HEK293 (cell line): Measurements from ENCODE around the gene GZF1.

ENCODE experiments used
- GLIS2 ChIP-seq: fragments of 450-650 bp; formaldehyde crosslinking; IDR thresholded peaks from 2 replicates; pipeline ENCODE4 v1.5.1; 2016; ENCODE audit warnings: missing biosample characterization, missing genetic modification characterization
- KLF7 ChIP-seq: fragments of 450-650 bp; formaldehyde crosslinking; IDR thresholded peaks from 2 replicates; pipeline ENCODE4 v1.5.1; 2016; ENCODE audit warnings: missing biosample characterization, missing genetic modification characterization, borderline replicate concordance
- KLF8 ChIP-seq: fragments of 450-650 bp; formaldehyde crosslinking; IDR thresholded peaks from 2 replicates; pipeline ENCODE4 v1.5.1; 2016; ENCODE audit warnings: missing biosample characterization, missing genetic modification characterization
- PRDM1 ChIP-seq: fragments of 450-650 bp; formaldehyde crosslinking; IDR thresholded peaks from 2 replicates; pipeline ENCODE4; 2016; ENCODE audit warnings: missing biosample characterization, missing genetic modification characterization
- SP3 ChIP-seq: fragments of 450-650 bp; formaldehyde crosslinking; IDR thresholded peaks from 2 replicates; pipeline ENCODE4 v1.5.1; 2016; ENCODE audit warnings: missing biosample characterization, missing genetic modification characterization
- ZBTB1 ChIP-seq: fragments of 450-650 bp; formaldehyde crosslinking; IDR thresholded peaks from 2 replicates; pipeline ENCODE4 v1.5.1; 2016; ENCODE audit warnings: missing biosample characterization, missing genetic modification characterization
- ZBTB17 ChIP-seq: fragments of 450-650 bp; formaldehyde crosslinking; IDR thresholded peaks from 2 replicates; pipeline ENCODE4 v1.5.1; 2016; ENCODE audit warnings: missing biosample characterization, missing genetic modification characterization
- ZNF112 ChIP-seq: fragments of 450-650 bp; formaldehyde crosslinking; IDR thresholded peaks from 2 replicates; pipeline ENCODE4 v1.5.0; 2017; ENCODE audit warnings: missing biosample characterization, missing genetic modification characterization
- ZNF146 ChIP-seq: fragments of 450-650 bp; formaldehyde crosslinking; IDR thresholded peaks from 2 replicates; pipeline ENCODE4 v1.5.1; 2016; ENCODE audit warnings: missing biosample characterization, missing genetic modification characterization
- ZNF157 ChIP-seq: fragments of 450-650 bp; formaldehyde crosslinking; IDR thresholded peaks from 2 replicates; pipeline ENCODE4 v1.5.1; 2016; ENCODE audit warnings: missing biosample characterization, missing genetic modification characterization
- ZNF341 ChIP-seq: fragments of 450-650 bp; formaldehyde crosslinking; IDR thresholded peaks from 2 replicates; pipeline ENCODE4; 2016; ENCODE audit warnings: low read depth, missing biosample characterization, missing genetic modification characterization
- ZNF366 ChIP-seq: fragments of 450-650 bp; formaldehyde crosslinking; conservative IDR thresholded peaks from 2 replicates; pipeline ENCODE4 v1.5.1; 2016; ENCODE audit warnings: missing biosample characterization, missing genetic modification characterization
- ZNF426 ChIP-seq: fragments of 450-650 bp; formaldehyde crosslinking; IDR thresholded peaks from 2 replicates; pipeline ENCODE4 v1.5.1; 2017; ENCODE audit warnings: missing biosample characterization, missing genetic modification characterization, mild to moderate bottlenecking, inconsistent platforms, moderate library complexity
- ZNF514 ChIP-seq: fragments of 450-650 bp; formaldehyde crosslinking; IDR thresholded peaks from 2 replicates; pipeline ENCODE4 v1.5.1; 2016; ENCODE audit warnings: missing biosample characterization, missing genetic modification characterization
- ZNF529 ChIP-seq: fragments of 450-650 bp; formaldehyde crosslinking; IDR thresholded peaks from 2 replicates; pipeline ENCODE4 v1.5.1; 2017; ENCODE audit warnings: missing genetic modification characterization, missing biosample characterization; ENCODE audit not compliant: insufficient replicate concordance
- ZNF626 ChIP-seq: fragments of 450-650 bp; sonication (Bioruptor Pico); formaldehyde crosslinking; IDR thresholded peaks from 2 replicates; pipeline ENCODE4 v1.5.1; 2018; ENCODE audit warnings: missing biosample characterization, missing genetic modification characterization, inconsistent platforms
- ZNF629 ChIP-seq: fragments of 450-650 bp; formaldehyde crosslinking; IDR thresholded peaks from 2 replicates; pipeline ENCODE4 v1.5.1; 2017; ENCODE audit warnings: missing biosample characterization, missing genetic modification characterization
- ZNF654 ChIP-seq: fragments of 450-650 bp; formaldehyde crosslinking; IDR thresholded peaks from 2 replicates; pipeline ENCODE4 v1.5.1; 2016; ENCODE audit warnings: low read depth, missing biosample characterization, missing genetic modification characterization
- ZNF664 ChIP-seq: fragments of 450-650 bp; formaldehyde crosslinking; IDR thresholded peaks from 2 replicates; pipeline ENCODE4 v1.5.1; 2016; ENCODE audit warnings: missing biosample characterization, missing genetic modification characterization
- ZNF777 ChIP-seq: fragments of 450-650 bp; formaldehyde crosslinking; IDR thresholded peaks from 2 replicates; pipeline ENCODE4 v1.5.1; 2017; ENCODE audit warnings: missing biosample characterization, missing genetic modification characterization, borderline replicate concordance
- ZXDB ChIP-seq: fragments of 450-650 bp; formaldehyde crosslinking; IDR thresholded peaks from 2 replicates; pipeline ENCODE4 v1.5.1; 2016; ENCODE audit warnings: missing biosample characterization, missing genetic modification characterization
- TF ChIP-seq, protein P1 (sequence below): fragments of 450-650 bp; formaldehyde crosslinking; IDR thresholded peaks from 2 replicates; pipeline ENCODE4 v1.5.1; 2016; ENCODE audit warnings: missing biosample characterization, missing genetic modification characterization
- TF ChIP-seq, protein P2 (sequence below): fragments of 450-650 bp; formaldehyde crosslinking; IDR thresholded peaks from 2 replicates; pipeline ENCODE4 v1.5.1; 2017; ENCODE audit warnings: missing biosample characterization, missing genetic modification characterization
- TF ChIP-seq, protein P3 (sequence below): fragments of 450-650 bp; formaldehyde crosslinking; IDR thresholded peaks from 2 replicates; pipeline ENCODE4 v1.5.1; 2016; ENCODE audit warnings: missing biosample characterization, missing genetic modification characterization, low read depth
- TF ChIP-seq, protein P4 (sequence below): sonication (generic); formaldehyde crosslinking; IDR thresholded peaks from 2 replicates; pipeline ENCODE4 v1.8.1; 2022; ENCODE audit warnings: mild to moderate bottlenecking, moderate library complexity, missing genetic modification reagents
- TF ChIP-seq, protein P5 (sequence below): fragments of 450-650 bp; formaldehyde crosslinking; IDR thresholded peaks from 2 replicates; pipeline ENCODE4 v1.5.1; 2017; ENCODE audit warnings: missing biosample characterization, missing genetic modification characterization
- TF ChIP-seq, protein P6 (sequence below): fragments of 450-650 bp; formaldehyde crosslinking; IDR thresholded peaks from 2 replicates; pipeline ENCODE4 v1.5.1; 2017; ENCODE audit warnings: missing biosample characterization, missing genetic modification characterization

GZF1 gene

DNA sequence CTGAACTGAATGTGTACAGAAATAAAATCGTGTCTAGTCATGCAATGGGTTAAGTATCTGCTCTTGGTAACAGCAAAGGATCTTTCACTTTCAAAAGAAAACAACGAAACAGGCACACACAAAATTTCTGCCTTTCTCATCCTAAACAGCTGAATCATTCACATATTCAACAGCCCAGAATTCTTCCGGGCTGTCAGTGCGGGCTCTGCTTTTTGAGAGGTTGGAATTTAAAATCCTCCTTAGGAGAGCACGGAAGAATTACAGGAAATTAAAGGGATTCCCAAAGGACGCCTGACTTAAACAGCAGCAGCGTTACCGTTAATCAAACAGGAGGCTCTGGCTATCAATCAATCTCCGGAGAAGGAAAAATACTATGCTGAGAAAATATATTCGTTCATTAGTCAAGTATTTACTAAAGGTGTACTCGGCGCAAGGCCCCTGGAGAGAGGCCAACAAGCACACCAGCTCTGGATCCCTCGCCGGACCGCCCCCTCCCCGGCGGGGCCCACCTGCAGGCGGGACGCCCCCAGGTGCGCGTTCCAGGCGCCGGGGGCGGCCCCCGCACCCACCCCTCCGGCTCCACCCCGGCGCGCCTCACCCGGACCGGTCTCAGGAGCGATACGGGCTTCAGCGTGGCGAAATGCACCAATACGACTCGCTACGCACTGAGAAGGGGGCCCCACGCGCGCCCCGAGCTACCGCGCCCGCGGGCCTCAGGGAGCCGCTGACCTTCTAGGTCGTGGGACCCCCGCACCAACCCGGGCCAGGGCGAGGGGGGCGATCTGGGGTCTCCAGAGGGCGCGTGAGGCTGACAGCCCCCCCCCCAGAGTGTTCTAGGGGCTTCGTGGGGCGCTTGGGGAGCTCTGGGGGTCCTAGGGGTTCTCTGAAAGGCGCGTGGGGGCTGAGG is 58.3 kb downstream of the GZF1 start (continued):
- TF ChIP-seq ZNF366 (tag by site-specific recombination) (peak; percentile 56; the same call in 1 of the 2 replicates), ZNF341 (tag by site-specific recombination) (peak; percentile 56), ZBTB1 (tag by site-specific recombination) (no peak), ZNF426 (tag by site-specific recombination) (no peak), PRDM1 (tag by site-specific recombination) (peak; percentile 79), ZNF664 (tag by site-specific recombination) (peak; percentile 93; the same call in 1 of the 2 replicates), KLF7 (tag by site-specific recombination) (no peak), ZNF529 (tag by site-specific recombination) (no peak), ZNF146 (tag by site-specific recombination) (peak; percentile 73), ZNF626 (tag by site-specific recombination) (no peak), GLIS2 (tag by site-specific recombination) (peak; percentile 51; the same call in 1 of the 2 replicates), ZBTB17 (tag by site-specific recombination) (no peak), ZNF157 (tag by site-specific recombination) (no peak), ZNF514 (tag by site-specific recombination) (no peak), ZNF777 (tag by site-specific recombination) (no peak), SP3 (tag by site-specific recombination) (peak; percentile 37; the same call in 1 of the 2 replicates), ZNF629 (no peak), ZNF654 (tag by site-specific recombination) (no peak), KLF8 (tag by site-specific recombination) (peak; percentile 34; the same call in 1 of the 2 replicates), ZXDB (tag by site-specific recombination) (no peak), ZNF112 (no peak)
- TF ChIP-seq, protein P1, sequence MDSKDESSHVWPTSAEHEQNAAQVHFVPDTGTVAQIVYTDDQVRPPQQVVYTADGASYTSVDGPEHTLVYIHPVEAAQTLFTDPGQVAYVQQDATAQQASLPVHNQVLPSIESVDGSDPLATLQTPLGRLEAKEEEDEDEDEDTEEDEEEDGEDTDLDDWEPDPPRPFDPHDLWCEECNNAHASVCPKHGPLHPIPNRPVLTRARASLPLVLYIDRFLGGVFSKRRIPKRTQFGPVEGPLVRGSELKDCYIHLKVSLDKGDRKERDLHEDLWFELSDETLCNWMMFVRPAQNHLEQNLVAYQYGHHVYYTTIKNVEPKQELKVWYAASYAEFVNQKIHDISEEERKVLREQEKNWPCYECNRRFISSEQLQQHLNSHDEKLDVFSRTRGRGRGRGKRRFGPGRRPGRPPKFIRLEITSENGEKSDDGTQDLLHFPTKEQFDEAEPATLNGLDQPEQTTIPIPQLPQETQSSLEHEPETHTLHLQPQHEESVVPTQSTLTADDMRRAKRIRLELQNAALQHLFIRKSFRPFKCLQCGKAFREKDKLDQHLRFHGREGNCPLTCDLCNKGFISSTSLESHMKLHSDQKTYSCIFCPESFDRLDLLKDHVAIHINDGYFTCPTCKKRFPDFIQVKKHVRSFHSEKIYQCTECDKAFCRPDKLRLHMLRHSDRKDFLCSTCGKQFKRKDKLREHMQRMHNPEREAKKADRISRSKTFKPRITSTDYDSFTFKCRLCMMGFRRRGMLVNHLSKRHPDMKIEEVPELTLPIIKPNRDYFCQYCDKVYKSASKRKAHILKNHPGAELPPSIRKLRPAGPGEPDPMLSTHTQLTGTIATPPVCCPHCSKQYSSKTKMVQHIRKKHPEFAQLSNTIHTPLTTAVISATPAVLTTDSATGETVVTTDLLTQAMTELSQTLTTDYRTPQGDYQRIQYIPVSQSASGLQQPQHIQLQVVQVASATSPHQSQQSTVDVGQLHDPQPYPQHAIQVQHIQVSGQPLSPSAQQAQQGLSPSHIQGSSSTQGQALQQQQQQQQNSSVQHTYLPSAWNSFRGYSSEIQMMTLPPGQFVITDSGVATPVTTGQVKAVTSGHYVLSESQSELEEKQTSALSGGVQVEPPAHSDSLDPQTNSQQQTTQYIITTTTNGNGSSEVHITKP (tag by site-specific recombination) = no peak
- TF ChIP-seq, protein P2, sequence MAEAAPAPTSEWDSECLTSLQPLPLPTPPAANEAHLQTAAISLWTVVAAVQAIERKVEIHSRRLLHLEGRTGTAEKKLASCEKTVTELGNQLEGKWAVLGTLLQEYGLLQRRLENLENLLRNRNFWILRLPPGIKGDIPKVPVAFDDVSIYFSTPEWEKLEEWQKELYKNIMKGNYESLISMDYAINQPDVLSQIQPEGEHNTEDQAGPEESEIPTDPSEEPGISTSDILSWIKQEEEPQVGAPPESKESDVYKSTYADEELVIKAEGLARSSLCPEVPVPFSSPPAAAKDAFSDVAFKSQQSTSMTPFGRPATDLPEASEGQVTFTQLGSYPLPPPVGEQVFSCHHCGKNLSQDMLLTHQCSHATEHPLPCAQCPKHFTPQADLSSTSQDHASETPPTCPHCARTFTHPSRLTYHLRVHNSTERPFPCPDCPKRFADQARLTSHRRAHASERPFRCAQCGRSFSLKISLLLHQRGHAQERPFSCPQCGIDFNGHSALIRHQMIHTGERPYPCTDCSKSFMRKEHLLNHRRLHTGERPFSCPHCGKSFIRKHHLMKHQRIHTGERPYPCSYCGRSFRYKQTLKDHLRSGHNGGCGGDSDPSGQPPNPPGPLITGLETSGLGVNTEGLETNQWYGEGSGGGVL (tag by site-specific recombination) = peak; percentile 36; the same call in 1 of the 2 replicates
- TF ChIP-seq, protein P3, sequence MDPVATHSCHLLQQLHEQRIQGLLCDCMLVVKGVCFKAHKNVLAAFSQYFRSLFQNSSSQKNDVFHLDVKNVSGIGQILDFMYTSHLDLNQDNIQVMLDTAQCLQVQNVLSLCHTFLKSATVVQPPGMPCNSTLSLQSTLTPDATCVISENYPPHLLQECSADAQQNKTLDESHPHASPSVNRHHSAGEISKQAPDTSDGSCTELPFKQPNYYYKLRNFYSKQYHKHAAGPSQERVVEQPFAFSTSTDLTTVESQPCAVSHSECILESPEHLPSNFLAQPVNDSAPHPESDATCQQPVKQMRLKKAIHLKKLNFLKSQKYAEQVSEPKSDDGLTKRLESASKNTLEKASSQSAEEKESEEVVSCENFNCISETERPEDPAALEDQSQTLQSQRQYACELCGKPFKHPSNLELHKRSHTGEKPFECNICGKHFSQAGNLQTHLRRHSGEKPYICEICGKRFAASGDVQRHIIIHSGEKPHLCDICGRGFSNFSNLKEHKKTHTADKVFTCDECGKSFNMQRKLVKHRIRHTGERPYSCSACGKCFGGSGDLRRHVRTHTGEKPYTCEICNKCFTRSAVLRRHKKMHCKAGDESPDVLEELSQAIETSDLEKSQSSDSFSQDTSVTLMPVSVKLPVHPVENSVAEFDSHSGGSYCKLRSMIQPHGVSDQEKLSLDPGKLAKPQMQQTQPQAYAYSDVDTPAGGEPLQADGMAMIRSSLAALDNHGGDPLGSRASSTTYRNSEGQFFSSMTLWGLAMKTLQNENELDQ (tag by site-specific recombination) = no peak
- TF ChIP-seq, protein P4, sequence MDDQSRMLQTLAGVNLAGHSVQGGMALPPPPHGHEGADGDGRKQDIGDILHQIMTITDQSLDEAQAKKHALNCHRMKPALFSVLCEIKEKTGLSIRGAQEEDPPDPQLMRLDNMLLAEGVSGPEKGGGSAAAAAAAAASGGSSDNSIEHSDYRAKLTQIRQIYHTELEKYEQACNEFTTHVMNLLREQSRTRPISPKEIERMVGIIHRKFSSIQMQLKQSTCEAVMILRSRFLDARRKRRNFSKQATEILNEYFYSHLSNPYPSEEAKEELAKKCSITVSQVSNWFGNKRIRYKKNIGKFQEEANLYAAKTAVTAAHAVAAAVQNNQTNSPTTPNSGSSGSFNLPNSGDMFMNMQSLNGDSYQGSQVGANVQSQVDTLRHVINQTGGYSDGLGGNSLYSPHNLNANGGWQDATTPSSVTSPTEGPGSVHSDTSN (CRISPR knock-in tag) = no peak
- TF ChIP-seq, protein P5, sequence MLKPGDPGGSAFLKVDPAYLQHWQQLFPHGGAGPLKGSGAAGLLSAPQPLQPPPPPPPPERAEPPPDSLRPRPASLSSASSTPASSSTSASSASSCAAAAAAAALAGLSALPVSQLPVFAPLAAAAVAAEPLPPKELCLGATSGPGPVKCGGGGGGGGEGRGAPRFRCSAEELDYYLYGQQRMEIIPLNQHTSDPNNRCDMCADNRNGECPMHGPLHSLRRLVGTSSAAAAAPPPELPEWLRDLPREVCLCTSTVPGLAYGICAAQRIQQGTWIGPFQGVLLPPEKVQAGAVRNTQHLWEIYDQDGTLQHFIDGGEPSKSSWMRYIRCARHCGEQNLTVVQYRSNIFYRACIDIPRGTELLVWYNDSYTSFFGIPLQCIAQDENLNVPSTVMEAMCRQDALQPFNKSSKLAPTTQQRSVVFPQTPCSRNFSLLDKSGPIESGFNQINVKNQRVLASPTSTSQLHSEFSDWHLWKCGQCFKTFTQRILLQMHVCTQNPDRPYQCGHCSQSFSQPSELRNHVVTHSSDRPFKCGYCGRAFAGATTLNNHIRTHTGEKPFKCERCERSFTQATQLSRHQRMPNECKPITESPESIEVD = peak; percentile 66
- TF ChIP-seq, protein P6, sequence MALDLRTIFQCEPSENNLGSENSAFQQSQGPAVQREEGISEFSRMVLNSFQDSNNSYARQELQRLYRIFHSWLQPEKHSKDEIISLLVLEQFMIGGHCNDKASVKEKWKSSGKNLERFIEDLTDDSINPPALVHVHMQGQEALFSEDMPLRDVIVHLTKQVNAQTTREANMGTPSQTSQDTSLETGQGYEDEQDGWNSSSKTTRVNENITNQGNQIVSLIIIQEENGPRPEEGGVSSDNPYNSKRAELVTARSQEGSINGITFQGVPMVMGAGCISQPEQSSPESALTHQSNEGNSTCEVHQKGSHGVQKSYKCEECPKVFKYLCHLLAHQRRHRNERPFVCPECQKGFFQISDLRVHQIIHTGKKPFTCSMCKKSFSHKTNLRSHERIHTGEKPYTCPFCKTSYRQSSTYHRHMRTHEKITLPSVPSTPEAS (tag by site-specific recombination) = no peak
